Right lobe of liver (tissue), 6 donors: ENCODE measurements around the gene POC1B. TPM values are rescaled to one million over a fixed set of nuclear protein-coding genes. Genes with fewer than 3 reads are reported as not detected.

Experiments used
- ATAC-seq, 4 donors: fragments of 200-7000 bp; cut with Tn5 transposase; one replicate each; pipeline ENCODE4 v1.9.1; 2020; ENCODE audit warnings: mild to moderate bottlenecking in 4 of 4, moderate library complexity in 4 of 4
- DNase-seq, 3 donors: peaks; one replicate each; pipeline ENCODE4 v3.0.0-alpha.2; 2020
- H3K27ac ChIP-seq, 3 donors: fragments of 200-600 bp; one replicate each; pipeline ENCODE4 v1.8.0; 2022
- H3K27me3 ChIP-seq, 2 donors: fragments of 200-600 bp; one replicate each; pipeline ENCODE4 v1.8.0; 2022
- H3K36me3 ChIP-seq, 4 donors: fragments of 200-600 bp; sonication (generic) in 1 of 4; one replicate each; pipeline versions ENCODE4 v1.5.1 to v1.8.0; 2017 to 2022; ENCODE audit warnings: control low read depth in 1 of 4
- H3K4me1 ChIP-seq, 4 donors: fragments of 200-600 bp; sonication (generic) in 1 of 4; one replicate each; pipeline versions ENCODE4 v1.5.1 to v1.8.0; 2017 to 2022; ENCODE audit warnings: control low read depth in 1 of 4
- H3K4me3 ChIP-seq, 3 donors: fragments of 200-600 bp; one replicate each; pipeline ENCODE4 v1.8.0; 2022
- H3K9me3 ChIP-seq, 4 donors: fragments of 200-600 bp; sonication (generic) in 1 of 4; one replicate each; pipeline versions ENCODE4 v1.5.1 to v1.8.0; 2017 to 2022; ENCODE audit warnings: control low read depth in 1 of 4
- POLR2A ChIP-seq: fragments of 450-650 bp; IDR thresholded peaks from one replicate; pipeline ENCODE4 v1.6.1; 2017; ENCODE audit warnings: antibody characterized with exemption, mild to moderate bottlenecking
- WGBS: methylation state at CpG from one replicate; pipeline ENCODE4 v1.1.6; 2018; ENCODE audit warnings: low coverage, low lambda C conversion rate; ENCODE audit not compliant: insufficient coverage; ENCODE audit errors: missing lambda C conversion rate; 5-methylcytosine and 5-hydroxymethylcytosine counted together
- intact Hi-C, 2 donors: fragments of 100-400 bp; cut with DNase I; formaldehyde crosslinking; loops; one replicate each; pipeline versions ENCODE4 v1.11.2 to v1.14.1; 2022
- total RNA-seq, 6 experiments: library from RNA; depleted of rRNA in 2 of 6; stranded (reverse); fragments of >200 nt in 2 of 6; fragmentation: NEBNext Ultra II Directional in 3 of 6; extraction: Animal tissue kit (Norgen Biotek cat#: 25700) in 3 of 6; gene quantifications; one replicate each; pipeline versions ENCODE4 v1.1.0 to v1.2.4, GENCODE V29; 2016 to 2023
- TF ChIP-seq, protein P1 (sequence below), 4 donors: fragments of 200-600 bp in 3 of 4; fragments of 450-650 bp in 1 of 4; IDR thresholded peaks; one replicate each; pipeline versions ENCODE4 v1.5.1 to v1.8.0; 2016 to 2022; ENCODE audit warnings: antibody characterized with exemption in 4 of 4, mild to moderate bottlenecking in 2 of 4
- donor health status: DM: no; HTN: yes; CAD: no.
- donor health status: DM: no; HTN: no; CAD: no.
- donor health status: DM: no; HTN: no; CAD: no.
- donor health status: DM: no; HTN: yes; CAD: no.
- donor health status: DM: no; HTN: yes; CAD: no.

POC1B gene
- total RNA-seq, 6 experiments from 2014 or later = 5.3 to 14.5 (median 6.9) TPM

DNA sequence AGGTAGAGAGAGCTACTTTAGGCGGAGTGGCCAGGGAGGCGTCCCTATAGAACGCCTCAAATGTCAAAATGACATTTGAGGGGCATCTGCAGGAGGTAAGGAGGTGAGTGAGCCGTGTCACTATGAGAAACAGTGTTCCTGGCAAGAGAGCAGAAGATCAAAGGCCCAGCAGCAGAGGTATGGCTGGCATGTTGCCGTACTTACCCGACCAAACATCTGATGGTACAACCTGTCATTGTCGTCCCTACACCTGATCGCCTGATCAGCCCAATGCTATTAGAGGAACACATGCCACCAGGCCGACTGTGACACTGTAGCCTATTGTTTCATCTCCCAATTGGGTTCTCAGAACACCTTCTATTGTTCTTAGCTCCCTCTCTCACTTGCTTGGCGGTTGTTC, 33.9 kb upstream of the POC1B start:
- DNase-seq (no peak), ATAC-seq (no peak)
- no peak for TF ChIP-seq POLR2A
- TF ChIP-seq, protein P1, sequence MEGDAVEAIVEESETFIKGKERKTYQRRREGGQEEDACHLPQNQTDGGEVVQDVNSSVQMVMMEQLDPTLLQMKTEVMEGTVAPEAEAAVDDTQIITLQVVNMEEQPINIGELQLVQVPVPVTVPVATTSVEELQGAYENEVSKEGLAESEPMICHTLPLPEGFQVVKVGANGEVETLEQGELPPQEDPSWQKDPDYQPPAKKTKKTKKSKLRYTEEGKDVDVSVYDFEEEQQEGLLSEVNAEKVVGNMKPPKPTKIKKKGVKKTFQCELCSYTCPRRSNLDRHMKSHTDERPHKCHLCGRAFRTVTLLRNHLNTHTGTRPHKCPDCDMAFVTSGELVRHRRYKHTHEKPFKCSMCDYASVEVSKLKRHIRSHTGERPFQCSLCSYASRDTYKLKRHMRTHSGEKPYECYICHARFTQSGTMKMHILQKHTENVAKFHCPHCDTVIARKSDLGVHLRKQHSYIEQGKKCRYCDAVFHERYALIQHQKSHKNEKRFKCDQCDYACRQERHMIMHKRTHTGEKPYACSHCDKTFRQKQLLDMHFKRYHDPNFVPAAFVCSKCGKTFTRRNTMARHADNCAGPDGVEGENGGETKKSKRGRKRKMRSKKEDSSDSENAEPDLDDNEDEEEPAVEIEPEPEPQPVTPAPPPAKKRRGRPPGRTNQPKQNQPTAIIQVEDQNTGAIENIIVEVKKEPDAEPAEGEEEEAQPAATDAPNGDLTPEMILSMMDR (IDR thresholded peaks at IDR 0.05) = no peak
- no peak overlapping the region for H3K27ac ChIP-seq
- 67% methylated on average over 8 of the region's 10 CpGs for WGBS
- no peaks in the 10 kb centered on the region for H3K9me3 ChIP-seq
- H3K4me3 ChIP-seq = no peak overlapping the region
- intact Hi-C loops = no loop called here
- no peaks in the 10 kb centered on the region for H3K36me3 ChIP-seq
- H3K4me1 ChIP-seq = peaks cover 0 to 2% (median 0%) of the 10 kb centered on the region in 4 donors
- H3K27me3 ChIP-seq = no peaks in the 10 kb centered on the region

DNA sequence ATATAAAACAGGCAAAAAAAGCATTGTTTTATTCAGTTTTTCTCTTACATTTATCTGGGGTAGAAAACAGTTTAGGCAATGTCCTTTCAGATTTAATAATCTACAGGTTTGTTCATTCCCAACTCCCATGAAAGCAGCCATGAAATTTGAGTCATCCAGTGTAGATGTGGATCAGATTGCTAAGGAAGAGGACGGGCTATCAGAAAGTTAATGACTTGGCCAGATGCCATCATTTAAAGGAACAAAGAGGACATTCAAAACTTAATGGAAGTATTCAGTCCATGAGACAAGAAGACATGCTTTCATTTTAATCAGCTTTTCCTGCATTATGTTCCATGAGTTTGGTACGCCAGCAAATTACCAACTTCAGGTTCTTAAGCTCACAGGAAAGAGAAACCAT, 31.1 kb upstream of the POC1B start:
- TF ChIP-seq, protein P1 (IDR thresholded peaks at IDR 0.05) = no peak
- TF ChIP-seq POLR2A = no peak
- no peak for DNase-seq
- H3K9me3 ChIP-seq = no peaks in the 10 kb centered on the region

DNA sequence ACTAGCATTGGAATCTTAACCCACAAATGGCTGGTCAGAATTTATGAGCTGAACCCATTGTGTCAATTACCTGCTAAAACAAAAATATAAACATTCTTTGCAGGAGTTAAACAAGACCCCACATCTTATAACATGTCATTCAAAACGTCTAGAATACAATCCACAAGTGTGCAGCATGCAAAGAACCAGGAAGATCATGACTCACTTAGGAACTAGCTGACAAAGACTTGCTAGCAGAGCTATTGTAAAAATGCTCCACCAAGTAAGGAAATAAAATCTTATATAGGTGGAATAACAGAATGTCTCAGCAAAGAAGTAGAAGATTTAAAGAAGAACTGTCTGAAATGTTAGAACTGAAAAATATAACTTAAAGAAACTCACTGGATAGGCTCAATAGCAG, 26.5 kb upstream of the POC1B start:
- no peak overlapping the region for H3K4me3 ChIP-seq
- no peak overlapping the region for H3K27ac ChIP-seq
- H3K36me3 ChIP-seq = no peaks in the 10 kb centered on the region
- ATAC-seq = no peak
- no peak for DNase-seq
- H3K9me3 ChIP-seq = no peaks in the 10 kb centered on the region
- no peaks in the 10 kb centered on the region for H3K27me3 ChIP-seq
- intact Hi-C loops = no loop called here
- TF ChIP-seq, protein P1 (IDR thresholded peaks at IDR 0.05) = no peak
- TF ChIP-seq POLR2A = no peak
- WGBS = 6% methylated on average over 1 of the region's 1 CpG
- H3K4me1 ChIP-seq = peaks cover 0 to 2% (median 0%) of the 10 kb centered on the region in 4 donors

More for the DNA sequence above, 31.1 kb upstream of the POC1B start:
- H3K4me1 ChIP-seq = peaks cover 0 to 2% (median 0%) of the 10 kb centered on the region in 4 donors
- ATAC-seq = no peak
- 56% methylated on average over 2 of the region's 2 CpGs for WGBS
- no peak overlapping the region for H3K4me3 ChIP-seq
- H3K36me3 ChIP-seq = no peaks in the 10 kb centered on the region
- H3K27me3 ChIP-seq = no peaks in the 10 kb centered on the region
- intact Hi-C loops = no loop called here
- H3K27ac ChIP-seq = no peak overlapping the region

DNA sequence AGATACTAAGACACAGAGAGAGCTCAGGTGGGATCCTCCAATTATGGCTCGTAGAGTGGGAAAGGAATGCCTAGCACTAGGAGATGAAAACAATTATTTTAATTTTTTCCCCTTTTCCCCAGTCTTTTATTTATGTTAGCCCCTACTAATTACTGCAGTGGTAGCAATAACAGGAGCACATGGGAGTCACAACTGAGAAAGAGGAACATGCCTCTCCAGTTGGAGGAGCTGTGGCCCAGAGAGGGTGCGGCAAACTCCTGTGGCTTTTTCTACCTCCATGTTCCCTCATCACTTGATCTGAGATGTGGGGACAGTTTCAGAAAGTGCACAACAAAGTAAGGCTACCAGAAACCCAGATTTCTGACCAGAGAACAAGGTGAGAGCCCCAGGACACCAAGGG, 25.9 kb upstream of the POC1B start:
- DNase-seq (no peak), ATAC-seq (no peak)
- Histone ChIP-seq H3K9me3 (no peaks in the 10 kb centered on the region), H3K27ac (no peak overlapping the region), H3K4me1 (peaks cover 0 to 2% (median 0%) of the 10 kb centered on the region in 4 donors), H3K27me3 (no peaks in the 10 kb centered on the region), H3K4me3 (no peak overlapping the region), H3K36me3 (no peaks in the 10 kb centered on the region)
- TF ChIP-seq POLR2A = no peak
- 85% methylated on average over 2 of the region's 2 CpGs for WGBS
- intact Hi-C loops = no loop called here

DNA sequence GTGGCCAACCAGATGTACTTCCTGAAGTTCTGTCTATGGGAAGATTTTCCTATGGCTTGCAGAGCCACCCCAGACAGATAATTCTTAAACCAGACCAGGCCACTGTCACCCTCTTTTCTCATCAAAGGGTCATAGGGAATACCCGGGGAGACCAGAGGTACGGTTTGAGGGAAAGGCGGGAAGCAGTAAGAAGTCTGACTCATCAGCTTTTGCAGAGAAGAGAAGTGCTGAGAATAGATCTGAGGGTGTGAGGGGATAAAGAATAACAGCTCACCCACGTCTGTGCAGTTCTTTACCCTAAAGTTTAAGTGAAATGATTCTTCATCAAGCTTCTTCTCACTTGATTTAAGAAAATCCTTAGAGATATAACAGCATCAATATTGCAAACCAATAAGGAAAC, 21.3 kb upstream of the POC1B start:
- Histone ChIP-seq H3K4me1 (peaks cover 0 to 7% (median 2%) of the 10 kb centered on the region in 4 donors), H3K27ac (no peak overlapping the region), H3K27me3 (no peaks in the 10 kb centered on the region), H3K4me3 (no peak overlapping the region), H3K9me3 (no peaks in the 10 kb centered on the region), H3K36me3 (no peaks in the 10 kb centered on the region)
- DNase-seq (no peak), ATAC-seq (no peak)
- WGBS = 79% methylated on average over 4 of the region's 4 CpGs
- intact Hi-C loops = no loop called here
- TF ChIP-seq, protein P1 (IDR thresholded peaks at IDR 0.05) = no peak
- TF ChIP-seq POLR2A = no peak
